ENCODE results near the gene MAP2.
A peak's percentile ranks its signal among the peaks of the same experiment; 100 is the strongest.

The MAP2 gene, protein sequence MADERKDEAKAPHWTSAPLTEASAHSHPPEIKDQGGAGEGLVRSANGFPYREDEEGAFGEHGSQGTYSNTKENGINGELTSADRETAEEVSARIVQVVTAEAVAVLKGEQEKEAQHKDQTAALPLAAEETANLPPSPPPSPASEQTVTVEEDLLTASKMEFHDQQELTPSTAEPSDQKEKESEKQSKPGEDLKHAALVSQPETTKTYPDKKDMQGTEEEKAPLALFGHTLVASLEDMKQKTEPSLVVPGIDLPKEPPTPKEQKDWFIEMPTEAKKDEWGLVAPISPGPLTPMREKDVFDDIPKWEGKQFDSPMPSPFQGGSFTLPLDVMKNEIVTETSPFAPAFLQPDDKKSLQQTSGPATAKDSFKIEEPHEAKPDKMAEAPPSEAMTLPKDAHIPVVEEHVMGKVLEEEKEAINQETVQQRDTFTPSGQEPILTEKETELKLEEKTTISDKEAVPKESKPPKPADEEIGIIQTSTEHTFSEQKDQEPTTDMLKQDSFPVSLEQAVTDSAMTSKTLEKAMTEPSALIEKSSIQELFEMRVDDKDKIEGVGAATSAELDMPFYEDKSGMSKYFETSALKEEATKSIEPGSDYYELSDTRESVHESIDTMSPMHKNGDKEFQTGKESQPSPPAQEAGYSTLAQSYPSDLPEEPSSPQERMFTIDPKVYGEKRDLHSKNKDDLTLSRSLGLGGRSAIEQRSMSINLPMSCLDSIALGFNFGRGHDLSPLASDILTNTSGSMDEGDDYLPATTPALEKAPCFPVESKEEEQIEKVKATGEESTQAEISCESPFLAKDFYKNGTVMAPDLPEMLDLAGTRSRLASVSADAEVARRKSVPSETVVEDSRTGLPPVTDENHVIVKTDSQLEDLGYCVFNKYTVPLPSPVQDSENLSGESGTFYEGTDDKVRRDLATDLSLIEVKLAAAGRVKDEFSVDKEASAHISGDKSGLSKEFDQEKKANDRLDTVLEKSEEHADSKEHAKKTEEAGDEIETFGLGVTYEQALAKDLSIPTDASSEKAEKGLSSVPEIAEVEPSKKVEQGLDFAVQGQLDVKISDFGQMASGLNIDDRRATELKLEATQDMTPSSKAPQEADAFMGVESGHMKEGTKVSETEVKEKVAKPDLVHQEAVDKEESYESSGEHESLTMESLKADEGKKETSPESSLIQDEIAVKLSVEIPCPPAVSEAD (N-terminal part only)
- 0.09 to 6.3 (median 0.50) reads per million in 17 experiments for total RNA-seq

GRCh38 chr2:209423562-209424198, at the start of gene MAP2:
MAP2 (plus strand) TSS chr2:209424047; CDS start chr2:209653171, 229,124 bp downstream.
- peak; percentile 89 to 95 (median 91) for DNase-seq

- DNase-seq, result no peak
Measured at GRCh38 chr2:209376686-209377085, 47.2 kb upstream of the MAP2 start.

GRCh38 chr2:209380293-209380692, 43.6 kb upstream of the MAP2 start:
- peak in 3 of 4 experiments; percentile 3 to 65 (median 55) for DNase-seq

- DNase-seq, result no peak
Measured at GRCh38 chr2:209381091-209381490, 42.8 kb upstream of the MAP2 start.

DNA sequence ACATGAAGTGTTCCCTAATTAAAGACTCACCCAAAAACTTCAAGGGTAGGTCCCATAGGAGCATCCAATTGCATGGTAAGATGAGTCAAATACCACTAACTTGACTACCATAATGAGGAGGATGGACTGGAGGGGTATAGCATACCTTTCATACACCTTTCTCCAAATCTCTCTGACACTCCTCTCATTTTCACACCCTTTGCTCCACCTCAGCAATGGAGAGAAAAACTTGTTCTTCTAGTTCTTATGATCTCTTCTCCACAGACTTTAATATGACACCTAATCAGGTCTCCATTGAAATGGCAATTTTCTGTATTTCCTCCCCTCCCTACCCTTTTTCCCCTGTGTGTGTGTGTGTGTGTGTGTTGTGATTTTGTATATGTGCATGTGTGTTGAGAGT, 41.1 kb upstream of the MAP2 start:
- no peak for DNase-seq

- DNase-seq, result peak in 3 of 4 experiments; percentile 5 to 46 (median 16)
Measured at GRCh38 chr2:209383212-209383611, 40.6 kb upstream of the MAP2 start.

- DNase-seq, result no peak
Measured at GRCh38 chr2:209387389-209387788, 36.5 kb upstream of the MAP2 start.

- DNase-seq, result no peak
Measured at GRCh38 chr2:209388446-209389037, 35.3 kb upstream of the MAP2 start.

GRCh38 chr2:209389171-209389618, 34.7 kb upstream of the MAP2 start:
- no peak for DNase-seq

- DNase-seq, result no peak
Measured at GRCh38 chr2:209390839-209391238, 33.0 kb upstream of the MAP2 start.

- DNase-seq, result no peak
Measured at GRCh38 chr2:209391776-209392401, 32.0 kb upstream of the MAP2 start.

DNA sequence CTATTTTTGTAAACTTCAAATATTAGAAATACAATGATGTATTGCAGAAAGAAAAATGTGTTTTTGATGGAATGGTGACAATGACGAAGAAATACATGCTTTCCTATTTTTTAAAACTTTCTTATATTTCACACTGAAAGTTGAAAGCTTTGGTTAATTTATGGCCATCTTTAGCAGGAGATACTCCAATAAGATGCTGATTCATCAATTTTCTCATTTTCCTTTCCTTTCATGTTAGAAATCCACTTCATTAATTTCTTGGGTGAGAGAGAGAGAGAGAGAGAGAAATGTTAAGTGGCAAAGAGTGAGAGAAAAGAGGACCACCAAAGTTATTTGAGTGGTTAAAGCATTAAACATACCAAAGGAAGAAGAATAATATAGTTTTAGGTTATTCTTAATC, 28.6 kb upstream of the MAP2 start:
- DNase-seq, result no peak

DNA sequence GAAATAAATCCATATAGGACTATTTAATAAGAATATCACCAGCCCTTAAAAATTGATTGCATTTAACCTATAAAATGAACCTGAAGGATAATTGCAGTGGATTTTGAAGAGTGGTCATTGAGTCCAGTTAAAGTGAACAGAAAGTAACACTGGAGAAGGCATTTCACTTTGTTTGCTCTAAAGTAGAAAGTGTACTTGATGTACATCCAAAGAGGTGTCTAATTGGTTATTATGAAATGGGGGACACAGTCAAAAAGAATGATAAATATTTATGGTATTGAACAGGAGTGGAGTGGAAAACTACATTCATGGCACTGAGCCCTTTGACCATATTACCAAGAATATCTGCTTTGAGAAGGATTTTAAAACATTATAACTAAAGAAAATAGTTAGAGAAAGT, 28.2 kb upstream of the MAP2 start:
- DNase-seq, result no peak

DNA sequence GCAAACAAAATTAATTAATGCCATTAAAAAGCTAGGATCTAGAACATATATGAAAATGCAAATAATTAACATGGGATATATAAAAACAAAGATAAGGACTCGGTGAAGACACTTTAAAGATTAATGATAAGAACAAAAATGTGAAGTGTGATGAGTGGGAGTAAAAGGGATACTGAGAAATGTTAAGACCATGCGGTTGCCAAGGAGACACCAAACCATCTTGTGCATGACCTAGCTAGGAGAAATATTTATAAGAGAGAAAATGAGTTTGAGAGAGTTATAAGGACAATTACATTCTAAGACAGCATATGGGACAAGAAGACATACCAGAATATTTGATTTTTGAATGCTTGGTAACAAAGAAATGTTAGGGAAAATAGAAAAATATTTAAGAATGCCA, 25.4 kb upstream of the MAP2 start:
- no peak for DNase-seq

DNA sequence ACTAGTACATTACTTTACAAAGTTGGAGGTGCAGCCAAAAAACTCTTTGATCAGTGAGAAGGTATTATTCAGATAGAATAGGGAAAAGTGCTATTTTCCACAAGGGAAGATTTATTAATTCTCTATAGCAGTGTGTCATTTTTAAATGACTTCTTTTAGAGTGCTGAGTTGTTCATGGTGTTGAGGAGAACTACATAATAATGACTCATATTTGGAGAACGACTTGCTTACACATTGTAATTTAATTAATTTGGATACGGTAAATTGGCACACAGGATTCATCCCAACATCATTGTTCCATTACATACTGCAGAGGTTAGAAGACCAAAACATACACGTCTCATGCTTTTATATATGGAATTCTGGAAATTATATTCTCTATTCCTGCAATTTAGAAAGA, 22.1 kb upstream of the MAP2 start:
- no peak for DNase-seq

- DNase-seq, result no peak
Measured at GRCh38 chr2:209411296-209411695, 12.6 kb upstream of the MAP2 start.

GRCh38 chr2:209411718-209412117, 12.1 kb upstream of the MAP2 start:
- DNase-seq, result no peak

GRCh38 chr2:209413311-209414014, 10.4 kb upstream of the MAP2 start:
- no peak for DNase-seq

DNA sequence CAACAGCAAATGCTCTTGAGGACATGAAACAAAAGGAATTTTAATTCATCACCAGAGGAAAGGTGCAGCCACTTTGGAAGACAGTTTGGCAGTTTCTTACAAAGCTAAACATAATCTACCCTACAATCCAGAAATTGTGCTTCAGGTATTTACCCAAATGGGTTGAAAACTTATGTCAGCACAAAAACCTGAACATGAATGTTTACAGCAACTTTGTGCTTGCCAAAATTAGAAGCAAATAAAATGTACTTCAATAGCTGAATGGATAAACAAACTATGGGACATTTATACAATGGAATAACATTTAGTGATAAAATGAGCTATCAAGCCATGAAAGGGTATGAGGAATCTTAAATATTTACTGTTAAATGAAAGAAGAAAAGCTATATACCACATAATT, 6.9 kb upstream of the MAP2 start:
- DNase-seq, result no peak

DNA sequence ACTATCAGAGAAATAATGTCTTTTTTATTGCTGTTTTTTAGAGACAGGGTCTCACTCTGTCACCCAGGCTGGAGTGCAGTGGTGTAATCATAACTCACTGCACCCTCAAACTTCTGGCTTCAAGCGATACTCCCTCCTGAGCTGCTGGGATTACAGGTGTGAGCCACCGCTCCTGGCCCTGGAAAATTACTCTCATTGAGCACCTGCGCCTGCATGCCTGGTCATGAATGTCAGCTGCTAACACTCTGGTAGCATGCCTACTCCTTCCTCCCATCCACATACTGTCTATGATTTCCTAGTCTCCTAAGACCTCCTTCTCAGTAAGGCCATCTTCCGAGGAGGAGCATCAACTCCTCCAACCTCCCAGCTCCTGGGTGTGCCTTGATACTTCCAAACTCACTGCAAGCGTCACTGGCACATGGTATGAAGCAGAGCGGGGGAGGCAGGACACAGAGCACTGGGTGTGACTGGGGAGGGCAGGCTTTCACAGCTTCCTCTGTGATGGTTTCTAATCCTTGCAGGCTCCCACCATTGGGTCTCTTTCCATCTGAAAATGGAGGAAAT, 1.6 kb upstream of the MAP2 start:
- DNase-seq, result no peak
